Fibroblast of lung (primary cell): ENCODE data around the gene AATF. TPM values are rescaled to one million over a fixed set of nuclear protein-coding genes. Genes with fewer than 3 reads are reported as not detected.

Source experiments
- DNase-seq, 2 donors: peaks; one replicate each; pipeline versions ENCODE4 v3.0.0 to v3.0.0-alpha.2; 2010; ENCODE audit warnings: low read depth in 2 of 2
- H2AFZ ChIP-seq: 2 replicates; pipeline ENCODE4 v1.5.1; 2012; ENCODE audit warnings: low read length, control low read depth, inconsistent platforms
- H3K27ac ChIP-seq: 2 replicates; pipeline ENCODE4 v1.5.1; 2011; ENCODE audit warnings: low read length, control low read depth; ENCODE audit not compliant: insufficient read depth
- H3K27me3 ChIP-seq: 2 replicates; pipeline ENCODE4 v1.5.1; 2011; ENCODE audit warnings: mild to moderate bottlenecking, low read length; ENCODE audit not compliant: control insufficient read depth, insufficient read depth
- H3K36me3 ChIP-seq: 2 replicates; pipeline ENCODE4 v1.5.1; 2011; ENCODE audit warnings: low read length; ENCODE audit not compliant: control insufficient read depth, insufficient read depth
- H3K4me1 ChIP-seq: 2 replicates; pipeline ENCODE4 v1.5.1; 2011; ENCODE audit warnings: low read length; ENCODE audit not compliant: control insufficient read depth, insufficient read depth; ENCODE audit errors: extremely low read depth
- H3K4me2 ChIP-seq: 2 replicates; pipeline ENCODE4 v1.5.1; 2011; ENCODE audit warnings: low read length, control low read depth; ENCODE audit not compliant: insufficient read depth; ENCODE audit errors: extremely low read depth
- H3K4me3 ChIP-seq, 4 experiments: fragments of 200-600 bp in 1 of 4; sonication (generic) in 1 of 4; replicated peaks in 1 of 4; 2 replicates each; pipeline ENCODE4 v1.5.1; 2011 to 2016; ENCODE audit warnings: low read length in 4 of 4, low read depth in 3 of 4, mild to moderate bottlenecking in 3 of 4, control low read depth in 2 of 4, inconsistent platforms in 1 of 4, mixed read lengths in 1 of 4; ENCODE audit not compliant: insufficient read depth in 1 of 4; ENCODE audit errors: control extremely low read depth in 1 of 4
- H3K79me2 ChIP-seq: 2 replicates; pipeline ENCODE4 v1.5.1; 2012; ENCODE audit warnings: mild to moderate bottlenecking, low read length, inconsistent platforms; ENCODE audit not compliant: control insufficient read depth, insufficient read depth
- H3K9ac ChIP-seq: 2 replicates; pipeline ENCODE4 v1.5.1; 2011; ENCODE audit warnings: mild to moderate bottlenecking, low read length, control low read depth; ENCODE audit not compliant: insufficient read depth
- H3K9me3 ChIP-seq: 2 replicates; pipeline ENCODE4 v1.5.1; 2012; ENCODE audit warnings: low read depth, low read length; ENCODE audit not compliant: control insufficient read depth, insufficient read depth
- H4K20me1 ChIP-seq: 2 replicates; pipeline ENCODE4 v1.5.1; 2011; ENCODE audit warnings: low read length; ENCODE audit not compliant: control insufficient read depth, insufficient read depth; ENCODE audit errors: extremely low read depth
- CTCF ChIP-seq, 2 donors: IDR thresholded peaks in 1 of 2; conservative IDR thresholded peaks in 1 of 2; 1 replicate in 1 of 2; 2 replicates in 1 of 2; pipeline ENCODE4 v1.5.1; 2011 to 2012; ENCODE audit warnings: low read length in 2 of 2, control low read depth in 1 of 2, inconsistent platforms in 1 of 2, low read depth in 1 of 2, mild to moderate bottlenecking in 1 of 2
- EZH2 ChIP-seq: IDR thresholded peaks from 2 replicates; pipeline ENCODE4 v1.5.1; 2012; ENCODE audit warnings: low read length, control low read depth, mild to moderate bottlenecking; ENCODE audit errors: missing control alignments
- polyA plus RNA-seq, 2 donors: library from polyadenylated mRNA; depleted of rRNA in 1 of 2; stranded (reverse) in 1 of 2; unstranded in 1 of 2; fragments of >200 nt; gene quantifications; 2 replicates each; pipeline ENCODE4 v1.2.1, GENCODE V29; 2011 to 2012; ENCODE audit warnings: missing spikeins in 1 of 2
- total RNA-seq: library from RNA; depleted of rRNA; stranded (reverse); fragments of >200 nt; gene quantifications from 2 replicates; pipeline ENCODE4 v1.2.1, GENCODE V29; 2014

The AATF gene
- total and polyA plus RNA-seq, 2 donors (not counting 1 experiment from before 2014, with no cell fraction given) = 11.9 to 30.7 TPM

DNA sequence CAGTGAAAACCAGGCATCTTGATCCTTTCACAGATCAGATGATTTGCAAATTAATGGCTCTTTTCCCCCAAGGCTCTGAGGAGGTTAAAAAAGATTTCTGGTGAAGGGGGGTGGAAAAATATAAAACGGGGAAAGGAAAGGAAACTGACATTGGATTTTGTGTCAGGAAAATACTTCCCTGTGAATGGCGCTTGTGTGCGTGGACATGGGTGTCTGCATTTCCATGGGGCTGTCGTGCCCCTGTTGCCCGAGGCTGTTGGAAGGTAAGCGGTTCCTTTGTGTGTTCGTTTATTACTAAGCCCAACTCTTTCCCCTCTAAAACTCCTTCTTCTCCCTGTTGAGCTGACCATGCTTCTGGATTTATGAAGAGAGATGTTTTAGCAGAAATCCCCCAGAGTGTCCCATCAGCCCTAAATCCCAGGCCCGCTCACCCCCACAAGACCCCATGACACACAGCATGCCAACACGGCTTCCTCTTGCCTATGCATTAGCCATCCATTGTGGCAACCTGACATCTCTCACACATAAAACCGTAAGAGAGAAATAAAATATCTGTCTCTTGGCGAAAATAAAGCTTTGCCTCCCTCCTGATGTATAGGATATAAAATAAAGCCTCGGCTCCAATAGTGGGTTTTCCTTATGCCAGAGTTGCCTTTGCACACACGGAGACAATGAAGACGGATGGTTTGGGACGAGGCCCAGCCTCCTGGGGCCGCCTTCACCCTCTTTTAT lies 18.7 kb upstream of the AATF start:
- H3K36me3 ChIP-seq = no peaks in the 10 kb centered on the region

DNA sequence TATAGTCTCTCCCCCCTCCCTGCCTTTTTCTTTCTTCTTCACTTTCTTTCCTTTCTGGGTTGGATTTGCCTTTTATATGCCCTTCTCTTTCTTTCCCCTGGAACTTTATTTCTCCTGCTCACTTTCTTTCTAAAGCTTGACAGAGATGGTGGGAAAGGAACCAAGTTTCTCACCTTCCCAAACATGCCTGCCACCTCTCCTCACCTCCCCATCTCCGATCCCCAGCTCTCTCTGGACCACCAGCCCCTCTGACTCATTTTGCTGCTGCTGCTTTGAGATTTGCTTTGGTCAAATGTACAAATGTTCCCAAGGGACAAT lies 18.2 kb upstream of the AATF start:
- H3K9ac ChIP-seq = no peak overlapping the region
- H4K20me1 ChIP-seq = no peaks in the 10 kb centered on the region
- peaks cover 90% of the 10 kb centered on the region for H3K27me3 ChIP-seq
- no peaks in the 10 kb centered on the region for H3K36me3 ChIP-seq
- no peak overlapping the region for H2AFZ ChIP-seq
- DNase-seq = no peak
- H3K4me1 ChIP-seq = no peaks in the 10 kb centered on the region
- no peak overlapping the region for H3K4me3 ChIP-seq
- H3K27ac ChIP-seq = no peak overlapping the region
- H3K79me2 ChIP-seq = no peaks in the 10 kb centered on the region
- H3K9me3 ChIP-seq = no peaks in the 10 kb centered on the region
- no peak overlapping the region for H3K4me2 ChIP-seq
- TF ChIP-seq CTCF (conservative IDR thresholded peaks at IDR 0.05 in 1 of 2, IDR thresholded peaks at IDR 0.05 in 1 of 2; ENCODE audit: low read depth in 1 of 2, low read length in 2 of 2) (no peak), EZH2 (no peak)

More for the DNA sequence above, 18.7 kb upstream of the AATF start:
- peaks cover 85% of the 10 kb centered on the region for H3K27me3 ChIP-seq
- no peak overlapping the region for H3K9ac ChIP-seq
- no peak overlapping the region for H2AFZ ChIP-seq
- no peaks in the 10 kb centered on the region for H4K20me1 ChIP-seq
- H3K4me2 ChIP-seq = no peak overlapping the region
- no peak for DNase-seq
- no peaks in the 10 kb centered on the region for H3K9me3 ChIP-seq
- no peaks in the 10 kb centered on the region for H3K79me2 ChIP-seq
- H3K4me1 ChIP-seq = no peaks in the 10 kb centered on the region
- H3K27ac ChIP-seq = no peak overlapping the region
- H3K4me3 ChIP-seq = no peak overlapping the region
- TF ChIP-seq EZH2 (no peak), CTCF (conservative IDR thresholded peaks at IDR 0.05 in 1 of 2, IDR thresholded peaks at IDR 0.05 in 1 of 2; ENCODE audit: low read depth in 1 of 2, low read length in 2 of 2) (no peak)

DNA sequence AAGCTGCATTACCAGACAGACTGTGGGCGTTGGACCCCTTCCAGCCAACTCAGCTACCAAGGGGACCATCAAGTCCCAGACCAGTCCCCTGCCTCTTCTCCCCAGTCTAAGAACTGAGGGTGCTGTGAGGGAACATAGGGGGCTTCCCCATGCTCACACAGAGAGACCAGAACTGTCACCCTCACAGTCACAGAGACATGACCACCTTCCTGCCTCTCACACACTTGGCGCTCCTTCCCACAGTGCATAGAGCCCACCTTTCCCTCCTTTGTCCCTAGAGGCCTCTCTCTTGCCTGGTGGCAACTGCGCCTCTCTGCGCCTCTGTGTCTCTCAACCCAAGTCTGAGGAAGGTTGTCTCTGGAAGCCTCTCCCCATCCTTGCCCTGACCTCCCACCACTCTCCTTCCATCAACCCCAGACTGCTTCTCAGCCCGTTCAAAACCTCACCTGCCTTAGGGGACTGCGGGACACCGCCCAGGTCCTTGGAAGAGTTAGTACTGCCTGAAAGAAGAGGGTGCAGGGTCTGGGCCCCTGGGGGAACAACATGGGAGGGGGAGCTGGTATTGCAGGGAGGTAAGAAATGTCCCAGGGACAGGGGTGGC lies 17.6 kb upstream of the AATF start:
- Histone ChIP-seq H3K36me3 (no peaks in the 10 kb centered on the region), H3K4me3 (no peak overlapping the region), H3K4me1 (no peaks in the 10 kb centered on the region), H3K79me2 (no peaks in the 10 kb centered on the region), H2AFZ (no peak overlapping the region), H3K9me3 (no peaks in the 10 kb centered on the region), H3K27me3 (peaks cover 95% of the 10 kb centered on the region), H3K4me2 (no peak overlapping the region), H3K27ac (no peak overlapping the region), H4K20me1 (no peaks in the 10 kb centered on the region), H3K9ac (no peak overlapping the region)
- no peak for DNase-seq
- no peak for TF ChIP-seq CTCF (conservative IDR thresholded peaks at IDR 0.05 in 1 of 2, IDR thresholded peaks at IDR 0.05 in 1 of 2; ENCODE audit: low read depth in 1 of 2, low read length in 2 of 2)
- no peak for TF ChIP-seq EZH2
